GM21367 (cell line): ENCODE results near the gene SLC25A48.

Experiments
- ATAC-seq: cut with Tn5 transposase; IDR thresholded peaks from one replicate; pipeline ENCODE4 v1.9.1; 2021; ENCODE audit not compliant: unreplicated experiment

Gene SLC25A48

DNA sequence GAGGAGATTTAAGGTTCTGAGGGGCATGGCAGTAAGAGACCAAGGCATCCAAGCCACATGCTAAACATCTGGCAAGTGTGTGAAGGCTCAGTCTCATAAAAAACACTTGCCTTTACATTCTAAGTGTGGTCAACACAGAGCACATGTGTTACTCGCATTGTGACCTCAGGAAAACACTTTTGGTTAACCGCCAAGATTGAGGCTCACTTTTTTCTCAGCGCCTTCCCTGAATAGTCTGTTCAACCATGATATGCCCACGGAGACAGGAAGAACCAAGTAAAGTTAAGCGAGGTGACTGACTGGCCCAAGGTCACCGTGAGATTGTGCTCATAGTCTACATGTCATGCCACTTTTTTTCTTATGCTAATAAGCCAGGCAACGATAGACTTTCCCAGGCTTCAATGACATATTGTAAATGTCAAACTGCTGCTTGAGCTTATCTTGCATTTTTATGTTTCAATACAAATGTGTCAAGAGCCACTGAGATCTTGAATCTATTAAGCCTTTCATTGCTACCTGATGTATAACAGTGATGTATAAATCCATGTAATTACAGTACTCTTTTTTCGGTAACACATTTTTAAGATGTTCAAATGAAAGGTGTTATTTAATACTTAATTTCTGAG is 82.3 kb downstream of the SLC25A48 start:
- ATAC-seq = no peak

DNA sequence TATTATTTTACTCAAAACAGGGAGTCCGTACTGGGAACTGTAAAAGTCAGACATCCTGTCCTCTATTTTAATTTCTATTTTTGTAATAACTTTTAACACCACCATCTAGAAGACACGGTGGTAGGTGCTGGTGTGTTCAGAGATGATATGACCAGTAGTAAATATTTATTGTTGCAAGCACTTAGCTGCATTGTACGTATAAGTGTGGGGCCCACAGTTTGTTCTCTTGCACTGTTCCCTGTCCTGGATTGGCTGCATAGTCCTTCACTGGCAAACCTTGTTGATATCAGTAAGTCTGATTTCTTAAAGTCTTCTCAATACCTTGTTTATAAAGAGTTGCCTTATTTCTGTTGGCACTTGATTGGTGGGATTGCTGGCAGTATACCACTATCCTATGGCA is 85.7 kb downstream of the SLC25A48 start:
- no peak for ATAC-seq

DNA sequence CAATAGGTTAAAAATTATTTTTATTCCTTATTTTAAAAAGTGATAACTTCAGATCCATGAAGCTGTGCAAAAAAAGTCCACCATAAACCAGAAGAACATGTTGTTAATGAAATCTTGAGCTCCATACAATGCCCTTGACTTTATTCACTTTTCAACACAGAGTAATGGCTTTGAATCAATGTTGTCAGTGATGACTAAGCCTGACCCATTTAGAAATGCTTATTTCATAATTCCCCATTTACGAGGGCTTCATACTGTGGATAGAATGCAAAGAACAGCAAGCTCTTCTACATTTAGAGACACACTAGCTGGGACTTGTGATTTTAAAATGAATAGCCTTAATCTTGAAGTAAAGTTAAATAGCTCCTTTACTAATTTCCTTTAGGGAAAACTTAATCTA is 86.9 kb downstream of the SLC25A48 start:
- no peak for ATAC-seq

DNA sequence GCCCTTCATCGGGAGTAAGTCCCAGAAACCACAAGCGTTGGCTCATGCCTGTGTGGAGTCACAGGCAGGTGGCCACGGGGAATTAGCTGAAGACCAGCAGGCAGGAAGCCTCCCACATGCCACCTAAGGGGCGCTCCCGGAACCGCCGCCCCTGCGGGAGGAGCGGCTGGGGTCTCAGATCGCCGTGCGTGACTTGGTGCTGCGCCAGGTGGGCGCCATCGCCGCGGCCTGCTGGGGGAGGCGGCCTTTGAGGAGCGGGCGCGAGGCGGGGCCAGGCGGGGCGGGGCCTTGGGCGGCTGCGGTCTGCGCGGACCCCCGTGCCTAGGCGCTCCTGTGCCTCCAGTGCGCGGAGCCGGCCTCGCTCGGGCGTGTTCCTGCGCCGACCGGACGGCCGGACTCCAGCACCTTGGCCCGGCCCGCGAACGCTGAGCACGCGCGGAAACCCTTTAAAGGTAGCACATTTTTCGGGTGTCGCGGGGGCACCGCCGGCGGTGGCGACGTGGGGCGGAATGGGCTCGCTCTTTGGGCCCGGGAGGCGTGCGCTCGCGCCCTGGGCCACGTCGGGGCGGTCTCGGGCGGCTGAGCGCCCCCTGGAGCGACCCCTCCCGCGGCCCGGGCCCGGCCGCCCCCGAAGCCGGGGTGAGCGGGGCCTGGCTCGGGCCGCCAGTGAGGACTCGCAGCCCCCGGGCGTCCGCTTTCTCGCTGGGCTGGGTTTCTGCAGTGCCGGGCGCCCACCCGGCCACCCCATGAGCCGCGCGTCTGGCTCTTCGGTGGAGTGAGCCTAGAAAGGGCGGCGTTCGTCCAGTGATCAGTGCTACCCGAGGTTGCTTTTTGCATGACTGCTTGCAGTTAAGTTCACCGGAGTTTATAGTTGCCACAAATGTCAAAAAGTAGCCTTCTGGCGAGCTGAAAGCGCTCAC is 95.8 kb downstream of the SLC25A48 start:
- ATAC-seq = no peak

DNA sequence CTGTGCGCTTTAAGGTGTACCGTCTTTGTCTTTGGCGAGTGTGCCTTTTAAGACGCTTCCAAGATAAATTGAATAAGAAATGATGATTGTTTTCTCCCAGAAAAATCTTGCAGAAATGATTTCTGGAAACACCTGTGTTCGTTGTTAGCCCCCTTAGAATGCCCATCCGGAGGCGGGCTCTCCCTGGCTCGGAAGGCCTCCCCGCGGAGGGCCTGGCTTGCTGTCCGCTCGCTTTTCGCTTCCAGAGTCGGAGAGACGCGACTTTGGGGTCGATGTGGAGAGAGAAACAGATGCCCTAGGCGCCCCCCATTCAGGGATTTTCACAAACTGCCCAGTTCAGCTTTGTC is 96.5 kb downstream of the SLC25A48 start:
- no peak for ATAC-seq

DNA sequence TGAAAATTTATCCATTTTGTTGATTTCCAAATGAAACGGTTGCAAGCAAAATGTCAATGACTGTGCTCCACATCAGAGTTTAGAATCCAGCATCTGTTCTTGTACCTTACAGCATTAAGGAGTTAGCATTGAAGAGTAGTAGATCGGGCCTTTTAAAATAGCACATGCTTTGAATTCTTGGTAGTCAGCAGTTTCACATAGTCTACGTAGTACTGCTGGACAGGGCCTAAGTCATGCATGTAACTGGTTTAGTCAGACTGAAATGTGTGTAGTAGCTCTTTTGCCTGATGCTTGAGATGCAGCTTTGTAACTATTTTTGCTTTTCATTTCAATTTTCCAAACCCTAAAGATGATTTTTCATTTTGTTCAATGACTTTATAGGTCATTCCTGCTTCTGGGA is 100.5 kb downstream of the SLC25A48 start:
- no peak for ATAC-seq

DNA sequence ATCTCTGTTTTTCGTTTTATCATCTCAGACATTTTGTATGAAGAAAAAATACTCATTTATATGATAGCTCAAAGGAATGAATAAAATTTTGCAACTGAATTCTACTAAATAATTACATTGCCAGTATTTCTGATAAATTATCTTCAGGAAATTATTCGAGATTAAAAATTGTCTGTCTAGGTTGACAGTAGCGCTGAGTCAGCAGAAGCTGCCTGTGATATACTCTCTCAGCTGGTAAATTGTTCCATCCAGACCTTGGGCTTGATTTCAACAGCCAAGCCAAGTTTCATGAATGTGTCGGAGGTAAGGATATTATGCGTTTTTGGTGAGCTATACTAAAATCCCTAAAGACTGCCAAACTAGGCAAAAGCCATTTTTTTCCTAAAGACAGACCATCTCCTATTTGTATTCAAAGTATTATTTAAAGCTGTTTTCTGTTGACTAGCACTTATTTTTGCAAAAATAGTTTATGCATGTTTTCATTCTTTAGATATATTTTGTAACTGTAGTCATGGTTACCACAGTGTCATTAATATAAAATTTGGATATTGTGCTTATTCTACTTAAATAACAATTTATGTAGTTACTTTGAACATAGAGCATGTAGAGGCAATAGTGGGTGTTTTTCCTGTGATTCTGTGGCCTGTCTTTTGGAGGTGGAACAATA is 102.9 kb downstream of the SLC25A48 start:
- ATAC-seq = no peak
